ENCODE measurements around the gene VPS16. TPM values are rescaled to one million over a fixed set of nuclear protein-coding genes. Genes with fewer than 3 reads are reported as not detected.
A peak's percentile ranks its signal among the peaks of the same experiment; 100 is the strongest.

Gene VPS16
- total and polyA plus RNA-seq, 2 of the 13 experiments (the other 11 are each of a cell fraction or from before 2014, with no cell fraction given) = 34.2 to 35.4 TPM

- peak; percentile 55 for DNase-seq (ENCODE audit: low spot score)
- FAIRE-seq = no peak
- peaks cover 46% of the 10 kb centered on the region for H3K79me2 ChIP-seq (ENCODE audit: insufficient read depth, low read length)
- peak overlapping the region; percentile 49 for H3K27ac ChIP-seq (ENCODE audit: extremely low read length, insufficient read depth, low read length)
- H3K4me3 ChIP-seq (replicated peaks in 1 of 3; ENCODE audit: insufficient read depth in 1 of 3, low read depth in 2 of 3, low read length in 3 of 3) = peak overlapping the region; percentile 77 to 98 (median 92)
- in situ Hi-C loops (cut with HindIII; ENCODE audit: extremely low pct_ligation_motif_present, low pct_unique_long_range_greater_than_20kb) = no loop called here
- H3K4me2 ChIP-seq (ENCODE audit: low read depth, low read length) = peak overlapping the region; percentile 96
- intact Hi-C loops (cut with micrococcal nuclease; ENCODE audit: unreplicated experiment) = loop anchor here (10.0 kb wide), 1 partner anchor 71 kb away; no protein-coding TSS in a partner anchor
- 0% methylated on average over 13 of the region's 29 CpGs for WGBS (ENCODE audit: low lambda C conversion rate)
- no peaks in the 10 kb centered on the region for H3K9me3 ChIP-seq (ENCODE audit: low read length)
- peaks cover 57% of the 10 kb centered on the region for H3K4me1 ChIP-seq (ENCODE audit: insufficient read depth, low read length)
- CTCF ChIA-PET (ENCODE audit: low intra/inter-chr PET ratio, low total read pairs) = no interaction called here
- POLR2A ChIA-PET = interaction anchor here (0.6 to 1.8 kb wide), 11 partner anchors 14 to 349 kb away, joined by 3 to 11 read pairs (median 3); partner anchors contain the start of genes PCED1A and VPS16
- BruUV-seq (replicated peaks) = no TSS peak
- H3K27me3 ChIP-seq (ENCODE audit: control insufficient read depth in 1 of 2, insufficient read depth in 2 of 2, low read length in 2 of 2) = peaks cover 0 to 18% of the 10 kb centered on the region in 2 experiments; a peak in 3 of 5 replicates
- peak overlapping the region; percentile 84 for H3K9ac ChIP-seq (ENCODE audit: insufficient read depth, low read depth, low read length)
- no peaks in the 10 kb centered on the region for H4K20me1 ChIP-seq (ENCODE audit: insufficient read depth, low read length)
- H2AFZ ChIP-seq (ENCODE audit: low read length) = no peak overlapping the region
- peaks cover 0 to 3% of the 10 kb centered on the region in 2 experiments; a peak in 1 of 5 replicates for H3K36me3 ChIP-seq (replicated peaks in 1 of 2; ENCODE audit: control insufficient read depth in 1 of 2, insufficient read depth in 2 of 2, low read length in 2 of 2)
- ATAC-seq = no peak
- TF ChIP-seq ZNF746 (CRISPR knock-in tag; IDR thresholded peaks at IDR 0.05) (peak; percentile 45; the same call in 1 of the 2 replicates), ELF1 (CRISPR knock-in tag; IDR thresholded peaks at IDR 0.05) (peak; percentile 60; the same call in 1 of the 2 replicates), ASH2L (IDR thresholded peaks at IDR 0.05; ENCODE audit: insufficient read length, low read depth, low read length) (peak; percentile 40), ATF7 (IDR thresholded peaks at IDR 0.05) (no peak), ATF7 (CRISPR knock-in tag; IDR thresholded peaks at IDR 0.05) (peak; percentile 22; the same call in 1 of the 2 replicates), CBX5 (CRISPR knock-in tag; IDR thresholded peaks at IDR 0.05; ENCODE audit: borderline replicate concordance) (0 out of 2 replicates have a peak, but pooled peaks have one; percentile 51), ZNF280B (CRISPR knock-in tag; IDR thresholded peaks at IDR 0.05; ENCODE audit: borderline replicate concordance) (peak; percentile 61; the same call in 1 of the 2 replicates), ELF4 (CRISPR knock-in tag; IDR thresholded peaks at IDR 0.05; ENCODE audit: borderline replicate concordance) (0 out of 2 replicates have a peak, but pooled peaks have one; percentile 71), ZNF44 (CRISPR knock-in tag; IDR thresholded peaks at IDR 0.05) (no peak), ZBTB7B (CRISPR knock-in tag; IDR thresholded peaks at IDR 0.05) (peak; percentile 92), ZFP1 (CRISPR knock-in tag; IDR thresholded peaks at IDR 0.05) (no peak), BHLHE40 (IDR thresholded peaks at IDR 0.05; ENCODE audit: low read length) (0 out of 2 replicates have a peak, but pooled peaks have one; percentile 21)
- TF ChIP-seq, protein P1, sequence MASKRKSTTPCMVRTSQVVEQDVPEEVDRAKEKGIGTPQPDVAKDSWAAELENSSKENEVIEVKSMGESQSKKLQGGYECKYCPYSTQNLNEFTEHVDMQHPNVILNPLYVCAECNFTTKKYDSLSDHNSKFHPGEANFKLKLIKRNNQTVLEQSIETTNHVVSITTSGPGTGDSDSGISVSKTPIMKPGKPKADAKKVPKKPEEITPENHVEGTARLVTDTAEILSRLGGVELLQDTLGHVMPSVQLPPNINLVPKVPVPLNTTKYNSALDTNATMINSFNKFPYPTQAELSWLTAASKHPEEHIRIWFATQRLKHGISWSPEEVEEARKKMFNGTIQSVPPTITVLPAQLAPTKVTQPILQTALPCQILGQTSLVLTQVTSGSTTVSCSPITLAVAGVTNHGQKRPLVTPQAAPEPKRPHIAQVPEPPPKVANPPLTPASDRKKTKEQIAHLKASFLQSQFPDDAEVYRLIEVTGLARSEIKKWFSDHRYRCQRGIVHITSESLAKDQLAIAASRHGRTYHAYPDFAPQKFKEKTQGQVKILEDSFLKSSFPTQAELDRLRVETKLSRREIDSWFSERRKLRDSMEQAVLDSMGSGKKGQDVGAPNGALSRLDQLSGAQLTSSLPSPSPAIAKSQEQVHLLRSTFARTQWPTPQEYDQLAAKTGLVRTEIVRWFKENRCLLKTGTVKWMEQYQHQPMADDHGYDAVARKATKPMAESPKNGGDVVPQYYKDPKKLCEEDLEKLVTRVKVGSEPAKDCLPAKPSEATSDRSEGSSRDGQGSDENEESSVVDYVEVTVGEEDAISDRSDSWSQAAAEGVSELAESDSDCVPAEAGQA (IDR thresholded peaks at IDR 0.05; ENCODE audit: low read depth) = no peak
- TF ChIP-seq, protein P1 (CRISPR knock-in tag; IDR thresholded peaks at IDR 0.05; ENCODE audit: borderline replicate concordance) = 0 out of 2 replicates have a peak, but pooled peaks have one; percentile 42
- TF ChIP-seq, protein P2, sequence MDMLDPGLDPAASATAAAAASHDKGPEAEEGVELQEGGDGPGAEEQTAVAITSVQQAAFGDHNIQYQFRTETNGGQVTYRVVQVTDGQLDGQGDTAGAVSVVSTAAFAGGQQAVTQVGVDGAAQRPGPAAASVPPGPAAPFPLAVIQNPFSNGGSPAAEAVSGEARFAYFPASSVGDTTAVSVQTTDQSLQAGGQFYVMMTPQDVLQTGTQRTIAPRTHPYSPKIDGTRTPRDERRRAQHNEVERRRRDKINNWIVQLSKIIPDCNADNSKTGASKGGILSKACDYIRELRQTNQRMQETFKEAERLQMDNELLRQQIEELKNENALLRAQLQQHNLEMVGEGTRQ (IDR thresholded peaks at IDR 0.05; ENCODE audit: low read depth, low read length) = no peak
- TF ChIP-seq, protein P2 (CRISPR knock-in tag; IDR thresholded peaks at IDR 0.05; ENCODE audit: borderline replicate concordance) = 0 out of 2 replicates have a peak, but pooled peaks have one; percentile 34
Observed at GRCh38 chr20:2873747-2874041, 33.1 kb downstream of the VPS16 start.

Data from HepG2 (cell line).